Measurements from ENCODE around the gene C1orf53.
"Not testable (repeated sequence)": the region's sequence is repeated elsewhere in the genome, so short reads cannot be mapped to it uniquely, and the experiment has no call there.

C1orf53 gene

GRCh38 chr1:197922070-197922390, 19.6 kb downstream of the C1orf53 start:
- no peak for DNase-seq

GRCh38 chr1:197923038-197923437, 20.6 kb downstream of the C1orf53 start:
- DNase-seq = no peak

GRCh38 chr1:197924516-197925123, 22.2 kb downstream of the C1orf53 start:
- peak; percentile 27 for DNase-seq

GRCh38 chr1:197927908-197928665, 25.7 kb downstream of the C1orf53 start:
- no peak for DNase-seq

- DNase-seq = no peak
Observed at GRCh38 chr1:197928849-197929336, 26.5 kb downstream of the C1orf53 start.

GRCh38 chr1:197933016-197933415, 30.6 kb downstream of the C1orf53 start:
- DNase-seq = no peak

- no peak for DNase-seq
Observed at GRCh38 chr1:197933647-197934046, 31.2 kb downstream of the C1orf53 start.

- DNase-seq = no peak
Observed at GRCh38 chr1:197937381-197937780, 35.0 kb downstream of the C1orf53 start.

- DNase-seq = no peak
Observed at GRCh38 chr1:197937892-197938291, 35.5 kb downstream of the C1orf53 start.

- not testable (repeated sequence) for DNase-seq
Observed at GRCh38 chr1:197939159-197939980, 36.9 kb downstream of the C1orf53 start.

GRCh38 chr1:197942042-197942441, 39.6 kb downstream of the C1orf53 start:
- DNase-seq = no peak

- no peak for DNase-seq
Observed at GRCh38 chr1:197944485-197944884, 42.1 kb downstream of the C1orf53 start.

- DNase-seq = no peak
Observed at GRCh38 chr1:197948926-197949899, 46.8 kb downstream of the C1orf53 start.

- no peak for DNase-seq
Observed at GRCh38 chr1:197951089-197951488, 48.7 kb downstream of the C1orf53 start.

- DNase-seq = no peak
Observed at GRCh38 chr1:197951617-197952175, 49.3 kb downstream of the C1orf53 start.

GRCh38 chr1:197953472-197953871, 51.0 kb downstream of the C1orf53 start:
- DNase-seq = not testable (repeated sequence)

- no peak for DNase-seq
Observed at GRCh38 chr1:197954718-197955418, 52.4 kb downstream of the C1orf53 start.

GRCh38 chr1:197955486-197956394, 53.3 kb downstream of the C1orf53 start:
- DNase-seq = no peak
